DMS153 (cell line): ENCODE data around the gene SULT4A1.
"Not testable (repeated sequence)": the region's sequence is repeated elsewhere in the genome, so short reads cannot be mapped to it uniquely, and the experiment has no call there.

Experiments
- DNase-seq: peaks from one replicate; lab custom pipeline; 2025; lab: John Stamatoyannopoulos, UW

SULT4A1 gene

GRCh38 chr22:43886231-43886630 is 23.9 kb upstream of the SULT4A1 start:
- DNase-seq: no peak

- no peak for DNase-seq
Observed at GRCh38 chr22:43885786-43886185, 23.5 kb upstream of the SULT4A1 start.

DNA sequence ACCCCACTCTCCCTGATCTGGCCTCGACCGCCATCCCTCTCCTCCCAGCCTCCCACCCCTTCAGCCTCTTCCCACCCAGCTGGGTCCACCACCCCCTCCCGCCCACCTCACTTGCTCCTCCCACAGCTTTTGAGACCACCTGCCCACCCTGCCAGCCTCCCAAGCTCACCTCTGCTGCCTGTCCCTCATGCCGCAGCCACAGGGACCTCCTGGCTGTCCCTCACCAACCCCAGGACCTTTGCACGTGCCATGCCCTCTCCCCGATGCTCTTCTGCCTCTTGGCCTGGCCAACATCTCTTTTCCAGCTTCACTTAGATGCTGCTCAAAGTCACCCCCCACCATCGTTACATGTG is 23.0 kb upstream of the SULT4A1 start:
- no peak for DNase-seq

- DNase-seq: no peak
Observed at GRCh38 chr22:43884600-43885318, 22.4 kb upstream of the SULT4A1 start.

DNA sequence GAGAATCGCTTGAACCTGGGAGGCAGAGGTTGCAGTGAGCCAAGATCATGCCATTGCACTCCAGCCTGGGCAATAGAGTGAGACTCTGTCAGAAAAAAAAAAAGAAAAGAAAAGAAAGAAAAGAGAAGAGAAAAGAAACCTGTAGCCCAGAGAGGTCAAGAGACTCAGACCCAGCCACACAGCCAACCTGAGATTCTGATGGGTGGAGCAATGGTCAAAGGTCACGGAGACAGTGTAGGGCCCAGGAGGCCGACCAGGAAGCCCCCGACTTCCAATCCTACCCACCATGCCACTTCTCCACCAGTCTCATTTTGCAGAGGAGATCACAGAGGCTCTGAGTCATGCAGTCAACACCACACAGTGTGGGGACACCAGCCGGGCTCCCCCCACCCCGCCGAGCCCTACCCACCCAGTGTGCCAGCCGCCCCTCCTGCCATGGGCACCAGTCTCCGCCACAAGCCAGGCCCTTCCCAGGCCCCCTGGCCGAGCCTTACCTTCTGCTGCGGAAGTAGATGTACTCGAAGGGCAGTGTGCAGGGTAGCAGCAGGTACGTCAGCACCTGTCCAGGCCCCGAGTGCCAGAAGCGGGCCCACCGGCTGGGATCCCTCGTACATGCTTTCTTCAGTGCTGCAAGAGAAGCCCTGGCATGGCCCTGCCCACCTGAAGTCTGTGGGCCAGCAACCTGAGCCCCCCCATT is 21.6 kb upstream of the SULT4A1 start:
- no peak for DNase-seq

GRCh38 chr22:43883012-43883661 is 20.8 kb upstream of the SULT4A1 start:
- peak; percentile 68 for DNase-seq

- no peak for DNase-seq
Observed at GRCh38 chr22:43882122-43882767, 19.9 kb upstream of the SULT4A1 start.

DNA sequence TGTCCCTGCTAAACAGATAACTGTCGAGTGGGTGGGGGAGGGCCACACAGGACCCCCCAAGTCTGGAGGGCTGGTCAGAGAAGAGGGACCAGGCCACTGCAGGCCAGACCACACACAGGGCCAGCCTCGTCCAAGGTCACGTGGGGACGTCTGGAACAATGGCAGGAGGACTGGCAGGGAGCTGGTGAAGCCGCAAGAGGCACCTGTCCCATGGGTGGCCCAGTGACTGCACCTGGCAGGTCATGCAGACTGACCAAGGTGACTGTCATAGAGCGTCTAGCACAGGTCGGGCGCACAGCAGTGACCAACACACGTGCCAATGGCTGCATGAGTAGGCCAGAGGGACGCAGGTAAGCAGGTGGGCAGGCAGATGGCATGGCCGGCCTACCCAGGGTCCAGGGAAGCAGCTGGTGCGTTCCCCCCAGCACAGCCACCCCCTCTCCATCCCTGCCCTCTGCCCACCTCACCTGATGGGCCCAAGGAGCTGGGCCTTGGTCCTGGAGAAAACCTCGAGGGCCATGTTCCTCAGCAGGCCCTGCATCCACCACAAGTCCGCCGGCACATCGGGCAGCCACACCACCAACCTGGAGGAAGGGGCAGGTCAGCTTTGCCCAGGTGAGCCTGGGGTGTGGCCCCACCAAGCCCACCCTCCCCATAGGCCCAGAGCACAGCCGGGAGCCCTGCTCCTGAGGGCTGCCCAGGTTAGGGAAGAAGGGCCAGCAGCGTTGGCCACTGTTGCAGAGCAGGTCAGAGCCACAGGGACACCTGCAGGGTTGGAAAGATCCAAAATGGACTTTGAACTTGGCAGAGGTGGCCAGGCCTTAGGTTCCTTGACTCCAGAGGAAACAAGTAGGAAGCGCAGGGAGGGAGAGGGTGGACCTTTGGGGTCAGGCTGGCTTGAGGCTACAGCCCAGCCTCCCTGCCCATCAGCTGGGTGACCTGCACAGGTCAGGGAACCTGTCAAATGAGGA is 19.1 kb upstream of the SULT4A1 start:
- no peak for DNase-seq

DNA sequence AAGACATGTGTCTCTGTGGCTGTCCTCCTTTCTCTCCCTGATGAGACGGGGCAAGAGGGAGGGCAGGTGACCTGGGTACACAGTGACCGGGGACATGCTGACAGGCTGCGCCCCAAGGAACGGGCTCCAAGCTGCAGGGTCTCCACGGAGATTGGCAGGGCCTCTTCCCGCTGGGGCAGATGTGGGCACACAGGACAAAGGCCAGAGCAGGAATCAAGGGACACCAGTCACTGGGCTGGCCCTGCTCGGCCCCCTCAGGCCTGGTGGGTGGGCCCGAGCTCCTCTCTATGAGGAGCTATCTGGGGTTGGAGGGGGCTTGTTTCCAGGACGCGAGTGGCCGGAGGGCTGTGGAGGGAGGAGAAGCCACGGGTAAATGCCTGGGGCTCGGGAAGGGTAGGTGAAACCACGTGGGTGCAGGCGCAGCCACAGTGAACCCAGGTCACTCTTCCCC is 18.3 kb upstream of the SULT4A1 start:
- DNase-seq: no peak

DNA sequence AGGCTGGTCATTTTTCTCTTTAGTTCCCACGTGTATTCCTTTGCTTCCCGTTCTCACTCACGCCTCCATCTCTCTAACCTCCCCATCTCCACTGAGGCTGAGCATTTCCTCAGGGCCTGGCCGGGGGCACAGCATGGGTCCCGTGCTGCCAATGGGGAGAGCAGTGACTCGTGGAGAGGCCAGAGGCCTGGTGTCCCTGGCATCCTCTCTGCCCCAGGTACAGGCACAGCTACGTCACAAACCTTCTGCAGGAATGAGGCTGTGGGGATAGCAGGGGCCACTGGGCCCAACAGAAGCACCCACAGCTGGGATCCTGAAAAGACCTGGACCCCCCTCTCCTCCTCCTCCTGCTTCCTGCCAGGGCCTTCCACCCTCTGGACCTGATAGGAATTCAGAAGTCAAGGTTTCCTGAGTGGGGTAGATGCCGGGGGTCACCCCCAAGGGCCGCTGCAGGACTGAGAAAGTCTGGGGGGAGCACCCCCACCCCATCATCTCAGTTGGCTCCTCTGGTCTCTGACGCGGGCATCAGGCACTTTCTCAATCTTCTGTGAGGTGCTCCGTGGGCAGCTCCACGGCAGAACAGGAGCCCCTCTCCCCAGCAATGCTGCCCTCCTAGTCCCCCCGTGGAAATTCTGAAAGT is 17.7 kb upstream of the SULT4A1 start:
- DNase-seq: no peak

- no peak for DNase-seq
Observed at GRCh38 chr22:43878831-43879550, 16.7 kb upstream of the SULT4A1 start.

DNA sequence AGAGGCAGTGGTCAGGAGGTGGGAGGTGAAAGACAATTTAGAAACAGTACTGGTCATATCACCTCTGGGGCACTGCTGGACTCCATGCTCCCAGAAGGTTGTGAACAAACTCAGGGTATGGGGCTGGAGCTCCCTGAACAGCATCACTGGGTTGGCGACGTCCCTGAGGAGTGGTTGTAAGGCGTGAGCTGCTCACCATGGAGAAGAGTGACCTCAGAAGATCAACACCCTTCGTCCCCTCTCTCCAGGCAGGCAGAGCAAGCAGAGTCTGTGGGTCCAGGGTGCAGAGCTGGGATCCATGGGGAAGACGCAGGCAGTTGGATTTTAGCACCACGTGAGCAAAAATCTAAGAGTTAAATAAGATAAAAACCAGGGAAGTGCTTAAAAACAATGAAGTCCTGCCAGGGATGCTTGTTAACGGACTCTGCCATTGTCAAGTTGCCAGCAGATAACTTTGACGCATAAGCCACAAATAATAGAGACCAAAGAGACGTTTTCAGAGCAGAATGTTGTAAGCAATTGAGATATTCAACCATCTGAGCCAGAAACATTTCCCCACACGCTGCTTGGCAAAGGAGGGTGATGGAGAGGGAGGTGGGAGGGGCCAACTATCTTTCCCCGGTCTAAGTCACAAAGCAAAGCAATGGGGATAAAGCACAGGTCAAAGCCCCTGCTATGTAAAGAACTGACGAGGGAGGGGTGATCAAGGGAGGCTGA is 15.9 kb upstream of the SULT4A1 start:
- no peak for DNase-seq

DNA sequence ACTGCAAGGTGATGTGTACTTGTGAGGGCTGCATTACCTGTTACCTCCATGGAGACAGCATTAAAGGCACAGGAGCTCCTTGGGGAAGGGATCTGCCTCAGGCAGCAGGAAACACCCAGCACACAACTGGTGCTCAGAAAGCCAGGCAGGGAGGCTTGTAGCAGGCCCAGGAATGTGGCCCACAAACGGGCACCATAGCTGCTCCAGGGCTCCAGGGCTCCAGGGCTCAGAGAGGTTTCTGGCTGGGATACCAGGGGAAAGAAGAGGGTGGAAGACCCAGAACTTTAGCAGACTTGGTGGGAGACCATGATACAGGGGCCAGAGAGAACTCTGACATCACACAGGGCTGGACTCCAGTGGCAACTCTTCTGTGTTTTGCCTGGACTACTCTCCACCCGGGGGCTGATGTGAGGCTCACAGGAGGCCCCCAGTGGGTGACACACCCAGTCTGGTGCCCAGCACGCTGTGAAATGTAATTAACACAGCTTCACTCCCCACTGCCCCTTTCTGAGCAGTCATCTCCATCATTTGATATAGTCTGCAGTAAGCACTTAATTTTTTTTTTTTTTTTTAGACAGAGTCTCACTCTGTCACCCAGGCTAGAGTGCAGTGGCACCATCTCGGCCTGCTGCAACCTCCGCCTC is 14.7 kb upstream of the SULT4A1 start:
- no peak for DNase-seq

GRCh38 chr22:43869799-43870198 is 7.5 kb upstream of the SULT4A1 start:
- DNase-seq: no peak

GRCh38 chr22:43869001-43869400 is 6.7 kb upstream of the SULT4A1 start:
- not testable (repeated sequence) for DNase-seq

GRCh38 chr22:43867839-43868635 is 5.7 kb upstream of the SULT4A1 start:
- no peak for DNase-seq

GRCh38 chr22:43862882-43863202 is 529 bp upstream of the SULT4A1 start:
- no peak for DNase-seq

DNA sequence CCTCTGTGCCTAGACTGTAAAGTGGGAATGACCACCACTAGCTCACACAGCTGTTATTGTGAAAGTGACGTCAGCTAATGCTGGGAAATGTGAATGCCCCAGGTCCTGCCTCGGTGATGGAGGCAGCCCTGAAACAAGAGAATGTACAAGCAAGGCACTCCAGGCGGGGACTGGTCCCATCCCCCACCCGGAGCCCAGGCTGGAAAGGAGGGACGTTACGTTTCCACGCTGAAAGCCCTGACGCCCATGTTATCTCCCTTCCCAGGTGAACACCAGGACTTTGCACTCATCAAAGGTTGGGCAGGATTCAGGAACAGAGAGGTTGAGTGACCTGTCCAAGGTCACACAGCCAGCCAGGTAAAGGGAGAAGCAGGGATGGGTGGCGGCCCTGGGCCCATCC is 784 bp downstream of the SULT4A1 start:
- DNase-seq: no peak

GRCh38 chr22:43860831-43861230 is 1.5 kb downstream of the SULT4A1 start:
- no peak for DNase-seq
